H54 (cell line): ENCODE measurements around the gene PAEP.
A peak's percentile ranks its signal among the peaks of the same experiment; 100 is the strongest.

Source experiments
- DNase-seq: peaks from one replicate; pipeline ENCODE4 v3.0.0; 2011; ENCODE audit warnings: low spot score, mixed read lengths; ENCODE audit not compliant: insufficient read length
- FAIRE-seq: peaks from 3 replicates; lab custom pipeline; 2011; peaks lifted over from hg19 to GRCh38; lab: Jason Lieb, UNC
- POLR2A ChIP-seq: IDR thresholded peaks from 2 replicates; pipeline ENCODE4 v1.6.1; 2011; ENCODE audit warnings: low read depth, mild to moderate bottlenecking, low read length

Gene PAEP

DNA sequence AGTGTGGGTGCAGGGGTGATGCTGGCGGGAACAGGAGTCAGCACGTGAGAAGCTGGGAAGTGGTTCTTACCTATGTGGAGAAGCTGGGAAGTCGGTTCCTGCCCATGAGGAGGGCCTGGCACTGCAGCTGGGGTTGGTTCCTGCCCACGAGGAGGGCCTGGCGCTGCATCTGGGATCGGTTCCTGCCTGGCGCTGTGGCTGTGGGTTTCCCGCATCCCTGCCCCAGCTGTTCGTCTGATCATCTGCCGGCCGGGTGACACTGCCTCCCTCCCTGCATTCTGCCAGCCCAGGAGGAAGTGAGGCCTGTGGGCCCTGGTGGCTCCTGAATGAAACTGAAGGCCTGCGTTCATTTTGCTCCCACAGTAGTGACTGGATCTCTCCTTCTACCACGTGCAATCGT is 10.5 kb upstream of the PAEP start:
- no peak for FAIRE-seq
- TF ChIP-seq POLR2A = no peak

GRCh38 chr9:135551456-135551855 is 10.1 kb upstream of the PAEP start:
- no peak for FAIRE-seq
- DNase-seq = no peak
- no peak for TF ChIP-seq POLR2A

More for the DNA sequence above, 10.5 kb upstream of the PAEP start:
- DNase-seq = no peak

DNA sequence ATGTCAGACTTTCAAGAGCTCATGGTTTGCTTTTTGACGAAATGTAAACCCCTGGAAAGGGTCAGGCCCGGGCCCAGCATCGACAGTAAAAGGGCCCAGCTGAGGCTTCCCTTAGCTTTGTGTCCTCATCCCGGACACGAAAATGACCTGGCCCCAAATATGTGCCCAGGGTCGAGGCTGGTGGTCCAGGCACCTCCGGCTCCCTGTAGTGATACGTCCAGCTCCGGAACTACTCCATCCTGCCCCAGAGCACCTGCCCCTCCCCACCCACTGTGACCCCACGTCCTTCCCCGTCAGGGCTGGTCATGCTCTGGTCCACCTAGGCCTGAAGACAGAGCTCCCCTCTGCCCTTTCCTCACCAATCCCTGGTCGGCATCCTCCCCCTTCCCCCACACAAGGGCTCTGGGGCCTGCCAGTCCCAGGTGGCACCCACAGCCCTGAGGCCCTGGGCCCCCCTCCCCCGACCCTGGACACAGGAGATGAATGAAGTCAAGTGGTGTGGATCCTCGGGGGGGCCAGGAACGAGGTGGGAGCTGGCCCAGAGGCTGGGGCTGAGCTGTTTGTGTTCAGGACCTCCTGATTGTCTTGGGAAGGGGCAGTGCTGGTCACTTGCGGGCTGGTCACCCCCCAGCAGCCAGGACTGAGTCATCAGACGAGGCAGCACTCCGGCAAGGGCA is 9.4 kb upstream of the PAEP start:
- no peak for FAIRE-seq
- DNase-seq = no peak
- TF ChIP-seq POLR2A = no peak

- FAIRE-seq = no peak
- no peak for TF ChIP-seq POLR2A
- DNase-seq = no peak
Observed at GRCh38 chr9:135552698-135553171, 8.8 kb upstream of the PAEP start.

DNA sequence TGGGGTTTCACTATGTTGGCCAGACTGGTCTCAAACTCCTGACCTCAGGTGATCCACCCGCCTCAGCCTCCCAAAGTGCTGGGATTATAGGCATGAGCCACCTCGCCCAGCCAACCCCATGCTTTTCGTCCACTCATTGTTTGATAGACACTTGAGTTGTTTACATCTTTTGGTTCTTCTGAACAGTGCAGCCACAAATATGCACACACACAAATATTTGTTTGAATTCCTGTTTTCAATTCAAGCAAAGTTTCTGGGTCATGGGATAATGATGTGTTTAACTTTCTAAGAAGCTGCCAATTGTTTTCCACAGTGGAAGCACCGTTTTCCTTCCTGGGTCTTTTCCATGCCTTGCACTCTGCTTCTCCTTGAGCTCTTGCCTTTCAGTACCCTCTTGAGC is 6.8 kb upstream of the PAEP start:
- DNase-seq (no peak), FAIRE-seq (no peak)
- TF ChIP-seq POLR2A = no peak

DNA sequence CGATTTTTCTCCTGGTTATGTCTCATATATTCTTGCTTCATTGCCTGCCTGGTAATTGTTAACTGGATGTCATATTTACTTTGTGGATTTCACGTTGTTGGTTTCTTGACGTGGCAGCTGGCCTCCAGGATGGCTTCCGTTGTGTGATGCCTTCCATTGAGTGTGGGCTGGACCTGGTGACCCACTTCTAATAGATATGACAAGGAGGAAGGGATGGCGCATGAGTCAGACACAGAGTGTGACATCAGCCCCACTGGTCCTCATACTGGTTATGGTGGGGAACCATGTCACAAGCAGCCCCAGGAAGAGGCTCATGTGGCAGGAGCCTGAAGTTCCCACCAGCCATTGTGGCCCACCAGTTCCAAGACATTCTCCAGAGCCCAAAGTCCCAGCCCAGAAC is 6.4 kb upstream of the PAEP start:
- no peak for TF ChIP-seq POLR2A
- no peak for FAIRE-seq
- DNase-seq = no peak

GRCh38 chr9:135555910-135556309 is 5.6 kb upstream of the PAEP start:
- no peak for DNase-seq
- FAIRE-seq = no peak
- no peak for TF ChIP-seq POLR2A

GRCh38 chr9:135559606-135560005 is 1.9 kb upstream of the PAEP start:
- no peak for TF ChIP-seq POLR2A
- FAIRE-seq = no peak
- peak; percentile 32 for DNase-seq

DNA sequence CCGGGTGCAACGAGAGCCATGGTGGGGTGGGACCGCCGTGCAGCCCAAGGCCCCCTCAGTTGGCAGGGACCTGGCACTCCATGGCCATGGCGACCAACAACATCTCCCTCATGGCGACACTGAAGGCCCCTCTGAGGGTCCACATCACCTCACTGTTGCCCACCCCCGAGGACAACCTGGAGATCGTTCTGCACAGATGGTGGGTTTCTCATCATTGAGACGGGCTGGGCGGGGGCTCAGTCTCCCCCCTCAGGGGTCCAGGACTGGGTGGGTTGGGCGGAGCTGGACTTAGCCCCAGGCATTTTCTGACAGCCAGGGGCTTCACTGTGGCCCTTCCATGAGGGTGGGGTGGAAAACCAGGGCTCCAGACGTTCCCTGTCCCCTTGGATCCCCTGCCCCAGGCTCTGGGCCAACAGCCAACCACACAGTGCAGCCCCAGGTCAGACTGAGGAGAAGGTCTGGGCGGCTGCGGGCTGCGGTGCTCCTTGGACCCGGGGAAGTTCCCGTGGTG is 734 bp downstream of the PAEP start:
- no peak for TF ChIP-seq POLR2A
- DNase-seq (no peak), FAIRE-seq (no peak)

- no peak for TF ChIP-seq POLR2A
- DNase-seq (no peak), FAIRE-seq (no peak)
Observed at GRCh38 chr9:135563039-135563476, 1.5 kb downstream of the PAEP start.

- TF ChIP-seq POLR2A = no peak
- DNase-seq (no peak), FAIRE-seq (no peak)
Observed at GRCh38 chr9:135563858-135564257, 2.3 kb downstream of the PAEP start.

DNA sequence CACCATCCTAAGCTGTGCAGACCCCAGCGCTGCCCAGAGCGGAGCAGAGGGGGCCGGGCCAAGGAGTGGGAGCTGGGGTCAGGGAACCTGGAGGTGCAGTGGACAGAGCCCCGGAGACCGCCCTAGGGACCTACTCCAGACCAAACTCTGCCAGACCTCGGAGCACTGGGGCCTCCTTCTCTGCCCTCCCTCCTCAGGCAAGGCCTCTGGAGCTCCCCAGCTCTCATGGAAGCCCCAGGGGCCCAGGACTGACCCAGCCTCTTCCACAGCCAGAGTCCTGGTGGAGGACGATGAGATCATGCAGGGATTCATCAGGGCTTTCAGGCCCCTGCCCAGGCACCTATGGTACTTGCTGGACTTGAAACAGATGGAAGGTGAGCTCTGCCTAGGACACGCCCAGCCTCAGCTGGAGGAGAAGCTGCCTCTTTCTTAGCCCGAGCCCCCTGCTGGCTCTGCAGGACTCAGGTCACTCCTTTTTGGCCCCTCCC is 3.6 kb downstream of the PAEP start:
- TF ChIP-seq POLR2A = no peak
- DNase-seq = no peak

DNA sequence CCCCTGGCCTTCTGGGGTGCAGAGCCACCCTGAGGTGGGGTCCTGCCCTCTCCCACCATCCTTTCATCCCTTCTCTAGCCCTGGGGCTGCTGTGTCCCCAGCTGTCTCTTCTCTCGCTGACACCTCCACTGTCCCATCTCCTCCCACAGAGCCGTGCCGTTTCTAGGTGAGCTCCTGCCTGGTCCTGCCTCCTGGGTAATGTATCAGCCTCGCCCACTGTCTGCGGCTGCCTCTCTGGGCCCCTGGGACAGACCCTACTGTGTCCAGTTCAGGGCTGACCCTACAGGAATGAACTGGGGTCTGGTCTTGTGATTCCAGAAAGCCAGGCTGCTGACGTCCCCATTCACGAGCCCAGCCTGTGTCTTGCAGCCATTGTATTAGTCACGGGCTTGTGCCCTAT is 4.1 kb downstream of the PAEP start:
- DNase-seq (no peak), FAIRE-seq (no peak)
- TF ChIP-seq POLR2A = no peak

More for the DNA sequence above, 3.6 kb downstream of the PAEP start:
- FAIRE-seq = no peak

DNA sequence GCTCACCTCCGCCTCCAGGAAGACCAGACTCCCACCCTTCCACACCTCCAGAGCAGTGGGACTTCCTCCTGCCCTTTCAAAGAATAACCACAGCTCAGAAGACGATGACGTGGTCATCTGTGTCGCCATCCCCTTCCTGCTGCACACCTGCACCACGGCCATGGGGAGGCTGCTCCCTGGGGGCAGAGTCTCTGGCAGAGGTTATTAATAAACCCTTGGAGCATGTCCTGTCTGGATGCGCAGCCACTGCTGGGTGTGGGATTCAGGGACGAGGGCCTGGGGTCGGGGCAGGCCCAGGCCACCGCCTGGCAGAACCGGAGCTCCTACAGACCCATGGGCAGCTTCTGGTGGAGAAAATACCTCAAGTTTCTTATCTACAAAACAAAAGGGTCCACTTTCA is 5.0 kb downstream of the PAEP start:
- no peak for DNase-seq
- TF ChIP-seq POLR2A = no peak

GRCh38 chr9:135567311-135567710 is 5.8 kb downstream of the PAEP start:
- no peak for FAIRE-seq

More for the DNA sequence above, 5.0 kb downstream of the PAEP start:
- no peak for FAIRE-seq

GRCh38 chr9:135568026-135568425 is 6.5 kb downstream of the PAEP start:
- DNase-seq = no peak
- no peak for FAIRE-seq
- TF ChIP-seq POLR2A = no peak

More at GRCh38 chr9:135567311-135567710, 5.8 kb downstream of the PAEP start:
- no peak for TF ChIP-seq POLR2A
- no peak for DNase-seq
